Lung (tissue), 12 donors: ENCODE measurements around the gene BCL2L13. TPM values are rescaled to one million over a fixed set of nuclear protein-coding genes. Genes with fewer than 3 reads are reported as not detected.
"Not testable (repeated sequence)": the region's sequence is repeated elsewhere in the genome, so short reads cannot be mapped to it uniquely, and the experiment has no call there.

Experiments used
- ATAC-seq: fragments of 200-7000 bp; cut with Tn5 transposase; one replicate; pipeline ENCODE4 v1.9.1; 2020; ENCODE audit warnings: moderate number of reproducible peaks; ENCODE audit not compliant: insufficient read depth, low FRiP score
- DNase-seq, 3 donors: peaks; one replicate each; pipeline ENCODE4 v3.0.0-alpha.2; 2013 to 2017
- H3K27ac ChIP-seq, 2 donors: one replicate each; pipeline ENCODE4 v1.5.1; 2013; ENCODE audit warnings: mild to moderate bottlenecking in 2 of 2, moderate library complexity in 2 of 2, control low read depth in 1 of 2, inconsistent platforms in 1 of 2, low read depth in 1 of 2, low read length in 1 of 2
- H3K27me3 ChIP-seq, 3 donors: one replicate each; pipeline ENCODE4 v1.5.1; 2013; ENCODE audit warnings: low read length in 2 of 3; ENCODE audit not compliant: control insufficient read depth in 3 of 3, insufficient read depth in 3 of 3
- H3K36me3 ChIP-seq, 4 donors: one replicate each; pipeline ENCODE4 v1.5.1; 2013; ENCODE audit warnings: low read length in 4 of 4, mild to moderate bottlenecking in 1 of 4, moderate library complexity in 1 of 4; ENCODE audit not compliant: control insufficient read depth in 4 of 4, insufficient read depth in 4 of 4
- H3K4me1 ChIP-seq, 5 donors: one replicate each; pipeline ENCODE4 v1.5.1; 2013; ENCODE audit warnings: low read length in 5 of 5, mild to moderate bottlenecking in 2 of 5, moderate library complexity in 1 of 5; ENCODE audit not compliant: control insufficient read depth in 5 of 5, insufficient read depth in 5 of 5
- H3K4me3 ChIP-seq: one replicate; pipeline ENCODE4 v1.5.1; 2013; ENCODE audit warnings: mild to moderate bottlenecking, control low read depth, moderate library complexity
- H3K9ac ChIP-seq, 2 donors: one replicate each; pipeline ENCODE4 v1.5.1; 2013; ENCODE audit warnings: low read length in 2 of 2, control low read depth in 1 of 2; ENCODE audit not compliant: insufficient read depth in 1 of 2
- H3K9me3 ChIP-seq, 4 donors: one replicate each; pipeline ENCODE4 v1.5.1; 2013; ENCODE audit warnings: low read length in 3 of 4, mild to moderate bottlenecking in 1 of 4, moderate library complexity in 1 of 4; ENCODE audit not compliant: control insufficient read depth in 4 of 4, insufficient read depth in 3 of 4
- WGBS, 2 donors: extraction: QIAGEN DNeasy Blood & Tissue Kit; methylation state at CpG; one replicate each; pipeline ENCODE4 v1.1.7; 2013; 5-methylcytosine and 5-hydroxymethylcytosine counted together
- polyA plus RNA-seq, 2 donors: library from polyadenylated mRNA; stranded (reverse); fragments of 200-250 nt; gene quantifications; one replicate each; pipeline ENCODE4 v1.2.1, GENCODE V29; 2013
- total RNA-seq, 2 donors: library from RNA; depleted of rRNA in 1 of 2; stranded (reverse); fragments of >200 nt in 1 of 2; gene quantifications; one replicate each; pipeline ENCODE4 v1.2.1, GENCODE V29; 2014 to 2021
- TF ChIP-seq, protein P1 (sequence below): IDR thresholded peaks from 2 replicates; pipeline ENCODE4 v1.5.1; 2012; ENCODE audit warnings: mild to moderate bottlenecking; ENCODE audit errors: control extremely low read depth, extremely low read depth
- donor health status: control.
- donor health status: control.
- donor health status: Bipolar disorder and iron deficiency.
- donor health status: healthy.
- donor health status: DM: yes; HTN: yes; CAD: no.

BCL2L13 gene
- total and polyA plus RNA-seq, 4 donors: 21.4 to 52.4 (median 33.8) TPM

DNA sequence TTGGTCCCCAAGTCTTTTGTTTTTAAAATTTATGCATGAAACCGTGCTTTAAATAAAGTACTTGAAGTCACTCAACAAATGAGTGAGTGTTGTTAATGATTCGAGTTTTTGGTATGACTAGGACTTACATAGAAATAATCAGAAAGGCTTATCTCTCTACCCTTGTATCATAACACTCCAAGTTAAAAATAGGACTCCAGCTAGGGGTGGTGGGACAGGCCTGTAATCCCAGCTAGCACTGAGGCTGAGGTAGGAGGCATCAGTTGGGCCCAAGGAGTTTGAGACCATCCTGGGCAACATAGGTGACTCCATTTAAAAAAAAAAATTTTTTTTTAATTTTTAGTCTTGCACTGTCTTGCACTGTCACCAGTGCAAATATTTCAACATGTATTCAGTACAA lies 55.6 kb downstream of the BCL2L13 start:
- WGBS, 2 donors: 77 to 96% methylated on average over 2 of the region's 2 CpGs

DNA sequence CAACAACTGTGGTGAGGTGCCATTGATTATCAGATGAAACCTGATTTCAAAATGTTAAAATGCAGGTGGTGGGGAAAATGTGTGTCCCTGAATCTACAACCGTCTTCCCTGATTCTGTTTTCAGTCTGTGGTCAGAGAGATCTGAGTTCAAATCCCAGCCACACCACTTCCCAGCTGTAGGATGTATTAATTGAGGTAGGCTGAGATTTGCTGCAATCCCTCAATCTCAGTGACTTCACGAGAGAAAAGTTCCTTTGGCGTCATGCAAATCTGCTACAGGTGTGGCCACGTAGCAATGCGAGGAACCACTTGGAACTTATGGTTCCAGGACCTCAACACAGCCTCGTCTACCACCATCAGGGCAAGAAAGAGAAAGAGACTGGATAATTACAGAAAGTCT lies 56.2 kb downstream of the BCL2L13 start:
- TF ChIP-seq, protein P1, sequence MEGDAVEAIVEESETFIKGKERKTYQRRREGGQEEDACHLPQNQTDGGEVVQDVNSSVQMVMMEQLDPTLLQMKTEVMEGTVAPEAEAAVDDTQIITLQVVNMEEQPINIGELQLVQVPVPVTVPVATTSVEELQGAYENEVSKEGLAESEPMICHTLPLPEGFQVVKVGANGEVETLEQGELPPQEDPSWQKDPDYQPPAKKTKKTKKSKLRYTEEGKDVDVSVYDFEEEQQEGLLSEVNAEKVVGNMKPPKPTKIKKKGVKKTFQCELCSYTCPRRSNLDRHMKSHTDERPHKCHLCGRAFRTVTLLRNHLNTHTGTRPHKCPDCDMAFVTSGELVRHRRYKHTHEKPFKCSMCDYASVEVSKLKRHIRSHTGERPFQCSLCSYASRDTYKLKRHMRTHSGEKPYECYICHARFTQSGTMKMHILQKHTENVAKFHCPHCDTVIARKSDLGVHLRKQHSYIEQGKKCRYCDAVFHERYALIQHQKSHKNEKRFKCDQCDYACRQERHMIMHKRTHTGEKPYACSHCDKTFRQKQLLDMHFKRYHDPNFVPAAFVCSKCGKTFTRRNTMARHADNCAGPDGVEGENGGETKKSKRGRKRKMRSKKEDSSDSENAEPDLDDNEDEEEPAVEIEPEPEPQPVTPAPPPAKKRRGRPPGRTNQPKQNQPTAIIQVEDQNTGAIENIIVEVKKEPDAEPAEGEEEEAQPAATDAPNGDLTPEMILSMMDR: no peak
- ATAC-seq (no peak), DNase-seq (no peak)
- Histone ChIP-seq H3K27ac (no peak overlapping the region), H3K9ac (no peak overlapping the region), H3K9me3 (no peaks in the 10 kb centered on the region), H3K4me1 (peaks cover 0 to 3% (median 0%) of the 10 kb centered on the region in 5 donors), H3K36me3 (peaks cover 0 to 14% (median 7%) of the 10 kb centered on the region in 4 donors), H3K27me3 (no peaks in the 10 kb centered on the region), H3K4me3 (no peak overlapping the region)
- WGBS, 2 donors: 84 to 90% methylated on average over 6 of the region's 6 CpGs

More for the DNA sequence above, 55.6 kb downstream of the BCL2L13 start:
- TF ChIP-seq, protein P1: no peak
- DNase-seq: no peak
- H3K27ac ChIP-seq: no peak overlapping the region
- no peak for ATAC-seq
- no peaks in the 10 kb centered on the region for H3K27me3 ChIP-seq
- no peak overlapping the region for H3K4me3 ChIP-seq
- no peaks in the 10 kb centered on the region for H3K9me3 ChIP-seq
- no peak overlapping the region for H3K9ac ChIP-seq
- H3K36me3 ChIP-seq: peaks cover 0 to 14% (median 8%) of the 10 kb centered on the region in 4 donors
- H3K4me1 ChIP-seq: peaks cover 0 to 3% (median 0%) of the 10 kb centered on the region in 5 donors

DNA sequence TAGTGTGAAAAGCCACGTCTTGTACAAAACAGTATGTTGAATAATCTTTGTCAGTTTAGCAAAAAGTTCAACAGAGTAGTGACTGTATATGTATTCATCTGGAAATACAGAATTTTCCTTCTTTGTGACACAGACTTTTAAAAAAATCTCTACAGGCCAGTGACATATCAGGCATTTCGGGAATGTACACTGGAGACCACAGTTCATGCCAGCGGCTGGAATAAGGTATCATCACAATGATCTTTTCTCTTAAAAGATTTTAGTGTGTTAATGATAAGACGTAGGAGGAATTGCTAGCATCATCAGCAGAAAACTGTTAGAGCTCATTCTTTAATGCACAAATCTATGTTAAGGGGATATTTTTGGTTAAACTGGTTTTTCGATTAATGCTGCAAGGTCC lies 57.4 kb downstream of the BCL2L13 start:
- TF ChIP-seq, protein P1: no peak
- ATAC-seq (no peak), DNase-seq (no peak)
- H3K9ac ChIP-seq: no peak overlapping the region
- no peak overlapping the region for H3K27ac ChIP-seq
- peaks cover 0 to 3% (median 0%) of the 10 kb centered on the region in 5 donors for H3K4me1 ChIP-seq
- no peak overlapping the region for H3K4me3 ChIP-seq
- H3K9me3 ChIP-seq: no peaks in the 10 kb centered on the region
- no peaks in the 10 kb centered on the region for H3K27me3 ChIP-seq
- WGBS, 2 donors: 94 to 96% methylated on average over 5 of the region's 5 CpGs
- peaks cover 0 to 12% (median 6%) of the 10 kb centered on the region in 4 donors for H3K36me3 ChIP-seq

DNA sequence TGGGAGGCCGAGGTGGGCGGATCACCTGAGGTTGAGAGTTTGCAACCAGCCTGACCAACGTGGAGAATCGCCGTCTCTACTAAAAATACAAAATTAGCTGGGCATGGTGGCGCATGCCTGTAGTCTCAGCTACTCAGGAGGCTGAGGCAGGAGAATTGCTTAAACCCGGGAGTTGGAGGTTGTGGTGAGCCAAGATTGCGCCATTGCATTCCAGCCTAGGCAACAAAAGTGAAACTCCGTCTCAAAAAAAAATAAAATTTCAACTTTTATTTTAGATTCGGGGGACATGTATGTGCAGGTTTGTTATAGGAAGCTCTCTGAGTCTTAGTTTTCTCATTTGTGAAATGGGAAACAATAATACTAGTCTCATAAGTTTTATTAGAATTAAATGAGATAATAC lies 58.6 kb downstream of the BCL2L13 start:
- not testable (repeated sequence) for H3K9me3 ChIP-seq, H3K4me1 ChIP-seq, H3K27me3 ChIP-seq, DNase-seq, H3K4me3 ChIP-seq, H3K27ac ChIP-seq, H3K9ac ChIP-seq, ATAC-seq
- H3K36me3 ChIP-seq: peaks cover 0 to 13% (median 6%) of the 10 kb centered on the region in 4 donors
- 48 to 77% methylated on average over 10 of the region's 10 CpGs for WGBS, 2 donors

DNA sequence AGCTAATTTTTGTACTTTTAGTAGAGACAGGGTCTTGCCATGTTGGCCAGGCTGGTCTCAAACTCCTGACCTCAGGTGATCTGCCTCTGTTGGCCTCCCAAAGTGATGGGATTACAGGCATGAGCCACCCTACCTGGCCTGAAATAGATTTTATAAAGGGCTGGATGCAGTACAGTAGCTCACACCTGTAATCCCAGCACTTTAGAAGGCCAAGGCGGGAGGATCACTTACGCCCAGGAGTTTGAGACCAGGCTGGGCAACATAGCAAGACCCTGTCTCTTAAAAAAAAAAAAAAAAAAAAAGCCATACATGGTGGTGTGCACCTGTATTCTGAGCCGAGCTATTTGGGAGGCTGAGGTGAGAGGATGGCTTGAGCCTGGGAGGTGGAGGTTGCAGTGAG lies 59.7 kb downstream of the BCL2L13 start:
- peaks cover 0 to 15% (median 6%) of the 10 kb centered on the region in 4 donors for H3K36me3 ChIP-seq
- H3K9ac ChIP-seq, H3K27ac ChIP-seq, H3K9me3 ChIP-seq, H3K27me3 ChIP-seq, DNase-seq, H3K4me3 ChIP-seq, H3K4me1 ChIP-seq, ATAC-seq: not testable (repeated sequence)
- WGBS, 2 donors: 99 to 100% methylated on average over 3 of the region's 3 CpGs
